OCI-LY7 (cell line): ENCODE measurements around the gene FFAR4. TPM values are rescaled to one million over a fixed set of nuclear protein-coding genes. Genes with fewer than 3 reads are reported as not detected.

ENCODE experiments used
- BruUV-seq: library from RNA; stranded (reverse); fragments of 400-500 nt; replicated peaks from 2 replicates; lab custom pipeline; 2021; lab: Mats Ljungman, UMichigan
- CTCF ChIA-PET: fragments of 300-600 bp; sonication (Branson Sonifier 250); formaldehyde crosslinking; loops from one replicate; lab custom pipeline; 2022; ENCODE audit warnings: antibody characterized with exemption; ENCODE audit not compliant: unreplicated experiment; lab: Charles Lee
- POLR2A ChIA-PET: fragments of 300-600 bp; sonication (Branson Sonifier 250); formaldehyde crosslinking; loops from one replicate; lab custom pipeline; 2022; ENCODE audit warnings: antibody characterized with exemption; lab: Charles Lee
- DNase-seq: peaks from one replicate; pipeline ENCODE4 v3.0.0-alpha.2; 2015; ENCODE audit warnings: low spot score
- H2AFZ ChIP-seq: fragments of 200-600 bp; sonication (generic), shearing (Covaris generic); 2 replicates; pipeline ENCODE4 v1.6.1; 2014; ENCODE audit warnings: mild to moderate bottlenecking, antibody characterized with exemption, low read length, moderate library complexity
- H3K27ac ChIP-seq: fragments of 200-600 bp; sonication (generic); 2 replicates; pipeline ENCODE4 v1.5.1; 2014; ENCODE audit warnings: mixed run types, low read depth, mild to moderate bottlenecking, moderate library complexity, low read length, inconsistent platforms; ENCODE audit not compliant: poor library complexity, severe bottlenecking
- H3K36me3 ChIP-seq: fragments of 200-600 bp; sonication (generic); 2 replicates; pipeline ENCODE4 v1.6.1; 2014; ENCODE audit warnings: mild to moderate bottlenecking, antibody characterized with exemption, low read length, moderate library complexity, mixed read lengths; ENCODE audit not compliant: insufficient read depth
- H3K4me1 ChIP-seq: fragments of 200-600 bp; sonication (generic); 2 replicates; pipeline ENCODE4 v1.5.1; 2014; ENCODE audit warnings: mild to moderate bottlenecking, low read length; ENCODE audit not compliant: insufficient read depth, poor library complexity, severe bottlenecking
- H3K4me2 ChIP-seq: fragments of 200-600 bp; sonication (generic); 2 replicates; pipeline ENCODE4 v1.6.1; 2014; ENCODE audit warnings: mild to moderate bottlenecking, low read length
- H3K4me3 ChIP-seq: fragments of 200-600 bp; sonication (generic); 2 replicates; pipeline ENCODE4 v1.5.1; 2014; ENCODE audit warnings: mild to moderate bottlenecking, low read depth, low read length; ENCODE audit not compliant: poor library complexity, severe bottlenecking
- H3K79me2 ChIP-seq: fragments of 200-600 bp; sonication (generic); 2 replicates; pipeline ENCODE4 v1.6.1; 2016; ENCODE audit warnings: low read depth, mild to moderate bottlenecking, low read length, moderate library complexity, mixed read lengths; ENCODE audit not compliant: insufficient read depth
- H3K9me2 ChIP-seq: fragments of 200-600 bp; sonication (generic); 2 replicates; pipeline ENCODE4 v1.6.1; 2016; ENCODE audit warnings: mild to moderate bottlenecking, low read length, mixed read lengths; ENCODE audit not compliant: insufficient read depth
- H3K9me3 ChIP-seq: fragments of 200-600 bp; sonication (generic); 2 replicates; pipeline ENCODE4 v1.6.1; 2014; ENCODE audit warnings: mild to moderate bottlenecking, mixed run types, low read length, mixed read lengths
- H4K20me1 ChIP-seq: fragments of 200-600 bp; sonication (generic); 2 replicates; pipeline ENCODE4 v1.6.1; 2014; ENCODE audit warnings: mild to moderate bottlenecking, antibody characterized with exemption, low read length, moderate library complexity, mixed read lengths; ENCODE audit not compliant: insufficient read depth
- EZH2phosphoT487 ChIP-seq: fragments of 200-600 bp; sonication (generic); IDR thresholded peaks from 2 replicates; pipeline ENCODE4 v1.6.1; 2018; ENCODE audit warnings: low read depth, borderline replicate concordance, mild to moderate bottlenecking, mixed run types, antibody characterized with exemption, low read length, moderate library complexity, mixed read lengths
- intact Hi-C: fragments of 100-400 bp; cut with micrococcal nuclease; formaldehyde crosslinking; loops from one replicate; pipeline ENCODE4 v1.10.0; 2022; ENCODE audit not compliant: unreplicated experiment
- total RNA-seq, 2 experiments: library from RNA; depleted of rRNA in 1 of 2; stranded (reverse); fragments of >200 nt in 1 of 2; shearing (Covaris generic) in 1 of 2; gene quantifications; 2 replicates each; pipeline ENCODE4 v1.2.3, GENCODE V29; 2014 to 2022
- TF ChIP-seq, protein P1 (sequence below): fragments of 200-600 bp; sonication (generic); conservative IDR thresholded peaks from 2 replicates; pipeline ENCODE4 v1.5.1; 2014; ENCODE audit warnings: mild to moderate bottlenecking, antibody characterized with exemption, low read length, moderate library complexity, mixed read lengths

The FFAR4 gene
- total RNA-seq, 2 experiments from 2014 or later, result not detected

DNA sequence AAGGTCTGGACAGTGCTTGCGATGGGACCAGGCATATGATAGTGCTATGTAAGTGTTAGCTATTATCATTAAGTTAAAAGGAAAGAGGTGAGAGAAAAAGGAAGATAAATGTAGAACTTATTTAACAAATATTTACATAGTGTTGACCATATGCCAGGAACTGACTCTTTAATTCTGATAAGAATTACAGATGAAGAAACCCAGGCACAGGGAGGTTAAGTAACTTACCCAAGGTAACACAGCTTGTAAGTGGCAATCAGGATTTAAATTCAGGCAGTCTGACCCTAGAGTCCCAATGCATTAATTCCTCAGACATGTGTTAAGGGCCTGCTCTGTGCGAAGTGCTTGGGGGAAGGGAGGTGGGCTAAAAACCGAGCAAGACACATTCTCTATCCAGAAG, 11.1 kb downstream of the FFAR4 start:
- intact Hi-C loops, result no loop called here
- CTCF ChIA-PET, result no interaction called here

DNA sequence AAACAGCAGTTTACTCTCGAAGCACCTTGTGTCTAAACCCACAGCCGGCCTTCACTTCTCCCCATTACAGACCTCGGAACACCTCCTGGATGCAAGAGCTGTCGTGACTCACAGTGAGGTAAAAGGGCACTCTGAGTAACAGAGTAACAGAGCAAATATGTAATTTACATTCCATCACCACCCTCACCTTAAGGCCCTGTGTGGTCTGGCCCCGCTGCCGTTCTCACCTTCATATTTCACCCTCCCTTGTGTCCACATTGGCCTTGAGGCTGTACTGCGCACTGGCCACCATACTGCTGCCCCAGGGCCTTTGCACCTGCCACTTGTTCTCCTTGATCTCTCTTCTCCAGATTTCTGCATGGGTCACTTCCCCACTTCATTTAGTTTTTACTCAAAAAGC, 12.6 kb downstream of the FFAR4 start:
- Histone ChIP-seq H3K27ac (no peak overlapping the region), H3K9me2 (no peaks in the 10 kb centered on the region), H3K4me3 (no peak overlapping the region), H3K4me2 (no peak overlapping the region), H3K9me3 (no peaks in the 10 kb centered on the region), H2AFZ (no peak overlapping the region), H3K79me2 (no peaks in the 10 kb centered on the region), H4K20me1 (no peaks in the 10 kb centered on the region), H3K4me1 (no peaks in the 10 kb centered on the region), H3K36me3 (no peaks in the 10 kb centered on the region)
- CTCF ChIA-PET, result no interaction called here
- intact Hi-C loops, result no loop called here
- BruUV-seq, result no TSS peak
- TF ChIP-seq EZH2phosphoT487, result no peak
- TF ChIP-seq, protein P1, sequence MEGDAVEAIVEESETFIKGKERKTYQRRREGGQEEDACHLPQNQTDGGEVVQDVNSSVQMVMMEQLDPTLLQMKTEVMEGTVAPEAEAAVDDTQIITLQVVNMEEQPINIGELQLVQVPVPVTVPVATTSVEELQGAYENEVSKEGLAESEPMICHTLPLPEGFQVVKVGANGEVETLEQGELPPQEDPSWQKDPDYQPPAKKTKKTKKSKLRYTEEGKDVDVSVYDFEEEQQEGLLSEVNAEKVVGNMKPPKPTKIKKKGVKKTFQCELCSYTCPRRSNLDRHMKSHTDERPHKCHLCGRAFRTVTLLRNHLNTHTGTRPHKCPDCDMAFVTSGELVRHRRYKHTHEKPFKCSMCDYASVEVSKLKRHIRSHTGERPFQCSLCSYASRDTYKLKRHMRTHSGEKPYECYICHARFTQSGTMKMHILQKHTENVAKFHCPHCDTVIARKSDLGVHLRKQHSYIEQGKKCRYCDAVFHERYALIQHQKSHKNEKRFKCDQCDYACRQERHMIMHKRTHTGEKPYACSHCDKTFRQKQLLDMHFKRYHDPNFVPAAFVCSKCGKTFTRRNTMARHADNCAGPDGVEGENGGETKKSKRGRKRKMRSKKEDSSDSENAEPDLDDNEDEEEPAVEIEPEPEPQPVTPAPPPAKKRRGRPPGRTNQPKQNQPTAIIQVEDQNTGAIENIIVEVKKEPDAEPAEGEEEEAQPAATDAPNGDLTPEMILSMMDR, result no peak
- no peak for DNase-seq
- POLR2A ChIA-PET, result no interaction called here

More for the DNA sequence above, 11.1 kb downstream of the FFAR4 start:
- no peak overlapping the region for H2AFZ ChIP-seq
- H3K4me2 ChIP-seq, result no peak overlapping the region
- peaks cover 9% of the 10 kb centered on the region for H3K4me1 ChIP-seq
- no peak overlapping the region for H3K4me3 ChIP-seq
- H4K20me1 ChIP-seq, result no peaks in the 10 kb centered on the region
- H3K79me2 ChIP-seq, result no peaks in the 10 kb centered on the region
- H3K9me2 ChIP-seq, result no peaks in the 10 kb centered on the region
- H3K27ac ChIP-seq, result no peak overlapping the region
- no peak for DNase-seq
- no TSS peak for BruUV-seq
- no peaks in the 10 kb centered on the region for H3K9me3 ChIP-seq
- no peaks in the 10 kb centered on the region for H3K36me3 ChIP-seq
- TF ChIP-seq, protein P1, result no peak
- no peak for TF ChIP-seq EZH2phosphoT487
- POLR2A ChIA-PET, result interaction anchor here (1.6 kb wide), 1 partner anchor 14 kb away, joined by 5 read pairs; no protein-coding TSS in a partner anchor

DNA sequence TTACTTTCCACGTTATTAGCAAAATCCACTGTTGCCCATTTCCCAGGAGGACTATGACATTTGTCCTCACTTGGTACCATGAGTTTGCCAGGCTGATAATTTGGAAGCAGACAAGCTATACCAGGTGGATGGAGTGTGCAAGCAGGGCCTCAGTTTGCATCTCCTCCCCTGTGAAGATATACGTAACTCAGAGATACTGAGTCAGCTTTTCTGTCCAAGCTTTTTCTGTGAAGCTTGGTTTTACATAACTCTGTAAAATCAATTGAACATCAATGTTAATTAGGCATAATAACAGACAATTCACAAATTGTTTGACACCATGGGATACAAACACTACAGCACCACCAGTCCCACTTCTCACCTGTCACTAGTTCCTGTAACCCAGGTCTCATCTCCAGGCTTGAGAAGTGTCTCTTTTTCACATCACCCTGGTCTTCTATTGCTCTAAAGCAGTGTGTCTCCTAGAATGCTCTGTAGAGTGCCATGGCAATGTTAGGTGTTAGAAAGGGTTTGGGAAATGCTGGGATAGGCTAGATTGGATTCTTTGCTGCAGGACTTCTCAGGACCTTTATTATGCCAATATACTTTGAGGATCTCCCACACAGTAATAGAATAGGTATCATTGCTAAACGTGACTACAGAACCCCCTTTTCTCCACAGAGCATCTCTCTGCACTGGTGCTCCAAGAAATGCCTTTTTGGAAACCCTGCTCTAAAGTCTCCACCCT, 13.7 kb downstream of the FFAR4 start:
- ChIA-PET POLR2A (no interaction called here), CTCF (no interaction called here)
- intact Hi-C loops, result no loop called here
- H2AFZ ChIP-seq, result no peak overlapping the region
- H3K4me2 ChIP-seq, result no peak overlapping the region
- BruUV-seq, result no TSS peak
- H3K4me1 ChIP-seq, result no peaks in the 10 kb centered on the region
- no peaks in the 10 kb centered on the region for H3K79me2 ChIP-seq
- H3K4me3 ChIP-seq, result no peak overlapping the region
- no peak for DNase-seq
- H3K27ac ChIP-seq, result no peak overlapping the region
- TF ChIP-seq, protein P1, result no peak
- TF ChIP-seq EZH2phosphoT487, result no peak
- no peaks in the 10 kb centered on the region for H3K9me2 ChIP-seq
- H3K9me3 ChIP-seq, result no peaks in the 10 kb centered on the region
- H4K20me1 ChIP-seq, result no peaks in the 10 kb centered on the region
- no peaks in the 10 kb centered on the region for H3K36me3 ChIP-seq
